Fibroblast of peridontal ligament (primary cell): ENCODE data around the gene RNF212B.
"Not testable (repeated sequence)": the region's sequence is repeated elsewhere in the genome, so short reads cannot be mapped to it uniquely, and the experiment has no call there.

Experiments
- DNase-seq: peaks from one replicate; pipeline ENCODE4 v3.0.0-alpha.2; 2010; ENCODE audit errors: extremely low read depth

Gene RNF212B

DNA sequence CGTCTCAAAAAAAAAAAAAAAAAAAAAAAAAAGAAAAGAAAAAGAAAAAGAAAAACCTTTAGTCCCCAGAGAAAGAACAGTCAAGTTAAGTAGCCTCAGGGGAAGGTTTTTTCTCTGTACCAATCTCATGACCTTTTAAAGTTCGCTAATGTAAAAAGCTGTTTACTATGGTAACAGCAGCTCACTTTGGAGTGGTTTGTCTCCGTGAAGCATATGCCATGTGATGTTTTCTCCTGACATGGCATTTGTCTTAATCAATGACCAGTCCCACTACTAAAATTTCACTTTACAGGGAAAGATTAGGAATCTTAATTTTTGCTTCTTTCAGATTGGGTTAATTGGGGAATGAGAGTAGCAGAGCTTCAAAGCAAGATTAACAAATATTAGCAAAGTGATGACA lies 4.3 kb downstream of the RNF212B start:
- no peak for DNase-seq

DNA sequence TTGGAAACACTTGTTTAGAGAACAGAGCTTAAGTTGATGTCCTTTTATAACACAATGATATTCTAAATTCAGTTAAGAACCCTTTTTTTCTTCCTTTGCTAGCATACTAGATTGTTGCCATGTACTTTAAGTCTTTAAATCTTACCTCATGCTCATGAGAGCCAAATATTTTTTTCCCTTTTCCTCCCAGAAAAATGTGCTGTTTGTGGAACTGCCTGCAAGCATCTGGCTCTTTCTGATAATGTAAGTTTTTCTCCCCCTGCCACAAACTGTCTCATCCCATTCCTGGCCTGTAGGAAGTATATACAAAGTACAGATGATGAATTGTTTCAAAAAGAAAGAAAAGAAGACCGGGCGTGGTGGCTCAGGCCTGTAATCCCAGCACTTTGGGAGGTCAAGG lies 5.3 kb downstream of the RNF212B start:
- no peak for DNase-seq

DNA sequence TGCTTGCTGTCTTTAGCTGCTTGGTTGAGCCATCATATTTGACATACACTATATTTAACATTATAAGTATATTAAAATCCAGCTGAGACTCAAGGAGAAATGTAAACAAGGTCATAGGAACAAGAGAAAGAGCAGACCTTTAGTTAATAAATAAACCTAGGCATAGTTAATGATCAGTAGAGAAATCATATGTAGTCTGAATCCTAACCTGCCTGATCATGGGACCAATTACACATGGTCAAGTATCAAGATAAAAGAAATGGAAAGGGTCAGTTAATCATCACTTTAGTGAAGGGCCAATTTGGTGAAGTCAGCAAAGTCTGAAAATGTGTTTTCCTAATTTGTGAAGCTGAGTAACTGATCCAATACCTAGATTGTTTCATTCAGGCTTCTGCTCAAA lies 7.5 kb downstream of the RNF212B start:
- no peak for DNase-seq

DNA sequence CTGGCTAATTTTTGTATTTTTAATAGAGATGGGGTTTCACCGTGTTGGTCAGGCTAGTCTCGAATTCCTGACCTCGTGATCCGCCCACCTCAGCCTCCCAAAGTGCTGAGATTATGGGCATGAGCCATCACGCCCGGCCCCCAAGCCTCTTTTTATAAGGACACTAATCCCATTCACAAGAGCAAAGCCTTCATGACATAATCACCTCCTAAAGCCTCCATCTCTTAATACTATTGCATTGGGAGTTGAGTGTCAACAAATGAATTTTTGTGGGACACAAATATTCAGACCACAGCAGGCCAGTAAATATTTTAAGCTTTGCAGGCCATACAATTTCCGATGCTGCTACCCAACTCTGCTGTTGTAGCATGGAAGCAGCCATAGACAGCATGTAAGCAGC lies 10.9 kb downstream of the RNF212B start:
- peak; percentile 20 for DNase-seq

DNA sequence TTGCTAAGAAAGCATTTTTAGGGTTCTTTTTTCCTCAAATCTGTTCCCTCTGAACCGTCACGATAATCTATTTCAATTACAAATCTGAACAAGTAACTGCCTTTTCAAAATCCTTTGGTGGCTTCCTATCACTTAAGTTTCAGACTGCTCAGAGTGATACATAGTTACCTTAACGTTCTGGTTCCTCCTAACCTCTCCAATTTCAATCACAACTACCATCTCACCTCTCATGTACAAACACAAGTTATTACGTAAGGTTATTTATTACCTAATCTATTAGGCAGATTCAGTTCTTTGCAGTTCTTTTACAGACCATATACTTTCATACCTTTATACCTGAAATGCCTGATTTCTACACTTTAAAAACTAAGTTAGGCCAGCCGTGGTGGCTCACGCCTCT lies 12.1 kb downstream of the RNF212B start:
- DNase-seq, result no peak

DNA sequence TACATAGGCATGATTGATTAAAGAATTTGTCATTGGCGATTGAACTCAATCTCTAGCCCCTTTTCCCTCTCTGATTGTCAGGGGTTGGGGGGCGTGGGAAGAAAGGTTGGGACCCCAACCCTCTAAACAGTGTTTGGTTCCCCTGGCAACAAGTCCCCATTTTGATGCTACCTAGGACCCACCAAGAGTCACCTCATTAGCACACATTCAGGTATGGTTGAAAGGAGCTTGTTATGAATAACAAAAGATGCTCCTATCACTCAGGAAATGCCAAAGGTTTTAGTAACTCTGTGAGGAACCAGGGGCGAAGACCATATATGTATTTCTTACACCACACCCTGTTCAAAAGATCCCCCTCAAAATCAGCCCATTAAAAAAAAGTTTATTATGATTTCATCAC lies 14.3 kb downstream of the RNF212B start:
- no peak for DNase-seq

DNA sequence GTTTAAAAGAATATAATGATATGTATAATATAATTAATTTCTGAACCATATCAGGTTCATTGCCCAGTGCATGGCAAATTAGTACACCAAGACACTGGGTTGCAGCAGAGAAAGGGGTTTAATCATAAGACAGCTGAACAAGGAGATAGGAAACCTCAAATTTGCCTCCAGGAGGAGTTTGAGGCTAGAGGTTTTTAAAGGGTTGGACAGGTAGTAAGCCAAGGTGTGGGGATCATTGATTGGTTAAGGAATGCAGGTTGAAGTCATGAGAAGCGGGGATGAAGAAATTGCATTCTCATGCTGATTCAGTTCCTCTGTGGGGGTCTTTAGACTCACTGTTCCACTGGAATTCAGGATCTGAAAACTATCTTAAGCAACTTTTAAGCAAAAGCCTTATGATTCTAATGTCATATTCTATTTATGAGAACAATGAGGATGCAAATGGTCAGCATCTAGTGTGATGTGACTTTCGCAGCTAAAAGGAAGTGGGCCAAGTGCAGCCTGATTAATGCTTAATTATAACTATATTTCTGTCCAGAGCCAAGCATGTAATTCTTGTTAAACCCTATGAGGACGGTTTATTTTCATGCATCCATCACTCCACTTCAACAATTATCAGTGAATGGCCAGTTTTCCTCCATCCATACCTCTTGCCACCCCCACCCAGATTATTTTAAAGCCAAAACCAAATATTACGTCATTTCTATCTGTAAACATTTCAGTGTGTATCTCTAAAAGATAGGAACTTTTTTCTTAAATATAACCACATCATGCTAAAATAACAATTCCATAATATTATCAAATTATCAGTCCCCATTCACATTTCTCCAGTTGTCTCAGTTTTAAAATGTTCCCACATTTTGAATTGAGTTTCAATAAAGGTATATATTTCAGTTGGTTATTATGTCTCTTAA lies 14.9 kb downstream of the RNF212B start:
- no peak for DNase-seq

DNA sequence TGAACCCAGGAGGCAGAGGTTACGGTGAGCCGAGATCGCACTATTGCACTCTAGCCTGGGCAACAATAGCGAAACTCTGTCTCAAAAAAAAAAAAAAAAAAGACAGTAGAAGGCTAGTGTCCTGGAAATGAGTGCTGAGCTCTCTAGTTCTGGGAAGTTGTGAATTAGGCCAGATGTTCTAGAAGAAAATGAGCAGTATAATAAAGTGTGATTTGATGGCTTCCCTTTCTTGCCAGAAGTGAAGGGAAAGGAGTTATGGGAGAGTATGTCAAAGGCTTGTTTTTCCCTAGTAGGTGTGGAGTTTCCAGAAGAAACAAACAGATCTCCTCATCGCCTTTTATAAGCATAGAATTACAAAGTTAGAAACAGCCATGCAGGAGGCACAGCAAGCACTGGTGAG lies 20.5 kb downstream of the RNF212B start:
- DNase-seq, result no peak

DNA sequence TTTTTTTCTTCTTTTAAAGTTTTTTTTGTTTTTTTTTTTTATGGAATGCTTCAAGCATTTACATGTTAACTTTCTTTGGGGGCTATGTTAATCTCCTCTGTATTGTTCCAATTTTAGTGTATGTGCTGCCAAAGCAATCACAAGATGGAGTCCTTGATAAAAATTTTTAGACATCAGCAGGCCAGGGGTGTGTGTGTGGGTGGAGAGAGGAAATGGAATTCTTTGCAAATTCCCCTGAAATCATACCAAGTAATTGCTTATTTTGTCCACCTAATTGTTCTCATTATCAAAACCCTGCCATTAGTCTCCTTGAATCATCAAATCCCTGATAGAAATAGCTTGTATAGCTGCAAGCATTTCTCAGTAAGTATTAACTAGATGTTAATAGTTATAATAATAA lies 21.7 kb downstream of the RNF212B start:
- DNase-seq, result no peak

DNA sequence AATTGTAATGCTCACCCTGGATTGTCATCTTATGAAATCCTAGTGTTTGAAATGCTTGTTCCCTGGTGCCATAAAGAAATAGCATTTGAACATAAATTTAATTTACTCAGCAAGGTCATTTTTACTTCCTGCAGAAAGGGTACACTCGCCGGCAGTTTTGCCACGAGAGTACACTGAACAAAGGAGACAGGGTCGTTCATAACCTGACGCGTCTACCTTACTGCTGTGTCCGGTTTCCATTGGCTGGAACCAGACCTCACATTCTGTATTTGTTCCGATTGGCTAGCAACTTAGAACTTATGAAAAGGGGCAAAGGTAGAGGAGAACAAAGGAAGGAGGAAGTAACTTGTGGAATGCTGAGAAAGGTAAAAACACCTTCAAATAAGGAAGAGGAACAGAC lies 23.1 kb downstream of the RNF212B start:
- not testable (repeated sequence) for DNase-seq

DNA sequence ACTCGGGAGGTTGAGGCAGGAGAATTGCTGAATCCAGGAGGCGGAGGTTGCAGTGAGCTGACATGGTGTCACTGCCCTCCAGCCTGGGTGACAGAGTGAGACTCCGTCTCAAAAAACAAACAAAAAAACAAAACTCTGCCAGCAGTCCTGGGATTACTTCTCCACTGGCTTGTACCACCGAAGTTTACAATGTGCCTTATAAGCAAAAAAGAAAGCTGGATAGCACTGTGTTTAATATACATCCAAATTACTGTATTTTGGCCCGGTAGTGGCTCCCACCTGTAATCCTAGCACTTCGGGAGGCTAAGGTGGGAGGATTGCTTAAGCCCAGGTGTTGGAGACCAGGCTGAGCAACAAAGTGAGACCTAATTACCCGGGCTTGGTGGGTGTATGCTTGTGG lies 31.5 kb downstream of the RNF212B start:
- DNase-seq, result no peak

DNA sequence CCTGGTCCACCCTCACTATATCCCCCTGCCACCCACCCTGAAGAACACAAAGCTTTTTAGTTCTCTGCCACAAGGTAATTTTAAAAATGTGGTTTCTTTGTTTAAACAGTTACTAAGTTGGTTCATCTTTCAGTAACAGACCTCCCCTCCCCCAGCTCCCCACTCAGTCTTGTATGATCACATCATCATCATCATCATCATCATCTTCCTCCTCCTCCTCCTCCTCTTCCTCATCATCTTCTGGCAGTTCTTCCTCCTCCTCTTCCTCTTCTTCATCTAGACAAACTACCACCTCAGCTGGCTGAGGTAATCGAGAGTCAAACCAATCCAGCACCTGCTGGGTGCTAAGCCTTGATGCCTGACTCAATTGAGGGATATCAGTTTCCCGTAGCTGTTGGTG lies 37.7 kb downstream of the RNF212B start:
- DNase-seq, result no peak

DNA sequence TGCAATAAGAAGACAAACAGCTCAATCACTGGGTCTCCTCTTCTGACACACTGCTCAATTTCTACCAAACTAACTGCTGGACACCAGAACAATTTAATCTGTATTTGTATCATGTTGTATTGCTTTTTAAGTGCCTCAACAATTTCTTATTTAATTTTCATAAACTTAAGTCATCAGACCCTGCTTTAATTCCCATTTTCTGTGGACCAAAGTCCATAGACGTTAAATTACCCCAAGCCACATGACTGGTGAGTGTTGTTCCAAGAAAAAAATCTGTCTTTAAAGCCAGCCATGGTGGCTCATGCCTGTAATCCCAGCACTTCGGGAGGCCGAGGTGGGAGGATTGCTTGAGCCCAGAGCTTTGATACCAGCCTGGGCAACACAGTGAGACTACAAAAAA lies 39.5 kb downstream of the RNF212B start:
- no peak for DNase-seq

DNA sequence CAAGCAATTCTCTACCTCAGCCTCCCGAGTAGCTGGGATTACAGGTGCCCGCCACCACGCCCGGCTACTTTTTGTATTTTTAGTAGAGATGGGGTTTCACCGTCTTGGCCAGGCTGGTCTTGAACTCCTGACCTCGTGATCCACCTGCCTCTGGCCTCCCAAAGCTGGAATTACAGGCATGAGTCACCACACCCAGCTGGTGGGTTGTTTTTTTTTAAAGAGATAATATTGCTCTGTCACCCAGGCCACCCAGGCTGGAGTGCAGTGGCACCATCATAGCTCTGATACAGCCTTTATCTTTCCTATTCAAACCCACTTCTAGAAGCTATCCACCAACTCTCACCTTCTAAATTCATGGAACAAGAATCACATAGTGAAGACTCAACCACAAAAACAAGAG lies 40.2 kb downstream of the RNF212B start:
- DNase-seq, result not testable (repeated sequence)

DNA sequence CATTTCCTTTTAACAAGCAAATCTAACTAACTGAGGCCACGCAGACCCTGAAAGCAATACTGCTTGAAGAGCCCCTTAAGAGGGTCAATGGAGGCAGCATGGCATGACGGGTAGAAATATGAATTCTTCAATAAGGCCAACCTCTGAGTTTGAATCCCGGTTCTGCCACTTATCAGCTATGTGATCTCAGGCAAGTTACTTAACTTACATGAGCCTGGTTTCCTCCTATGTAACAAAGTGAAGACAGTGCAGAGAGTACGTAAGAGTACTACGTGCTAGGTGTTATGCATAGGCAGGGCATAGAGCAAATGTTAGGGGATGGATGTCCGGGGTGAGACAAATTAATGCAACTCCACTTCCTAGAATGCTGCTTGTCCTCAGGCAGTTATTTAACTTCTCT lies 43.5 kb downstream of the RNF212B start:
- DNase-seq, result no peak

DNA sequence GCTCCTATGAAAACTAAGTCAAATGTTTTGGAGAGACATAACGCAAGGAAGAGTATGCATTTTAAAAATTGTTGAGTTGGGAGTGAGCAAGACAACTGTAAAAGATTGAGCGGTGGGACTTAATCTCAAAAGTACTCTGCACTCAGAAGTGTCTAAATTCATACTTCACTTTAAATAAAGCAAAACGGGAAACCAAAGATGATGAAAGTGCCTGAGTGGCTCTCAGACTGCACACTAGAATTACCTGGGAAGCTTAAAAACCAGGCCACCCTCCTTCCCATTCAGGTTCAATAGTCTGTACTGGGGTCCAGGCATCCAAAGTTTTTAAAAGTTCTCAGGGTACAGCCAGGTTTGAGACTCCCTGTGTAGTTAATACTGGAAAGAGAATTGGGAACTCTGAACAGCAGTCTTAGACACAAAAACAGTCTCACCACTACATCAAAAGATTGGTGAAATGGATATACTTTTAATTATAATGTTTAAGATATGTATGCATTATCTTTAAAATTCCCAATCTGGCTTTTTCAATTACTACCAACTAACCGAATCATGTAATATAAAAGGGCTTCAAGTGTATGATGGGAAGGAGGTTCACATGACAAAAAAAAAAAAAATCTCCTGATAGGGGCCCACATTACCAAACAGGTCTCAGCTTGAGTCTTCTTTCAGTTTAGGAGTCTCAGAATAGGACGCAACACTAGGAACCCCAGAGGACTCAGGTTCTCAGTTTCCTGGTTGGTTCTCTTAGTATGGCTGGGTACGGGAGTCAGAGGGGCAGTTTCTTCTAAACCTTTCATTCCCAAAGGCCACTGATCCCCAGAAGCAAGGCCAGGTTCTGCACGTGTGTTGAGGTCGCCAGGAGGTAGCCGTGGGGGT lies 47.2 kb downstream of the RNF212B start:
- peak; percentile 38 for DNase-seq

DNA sequence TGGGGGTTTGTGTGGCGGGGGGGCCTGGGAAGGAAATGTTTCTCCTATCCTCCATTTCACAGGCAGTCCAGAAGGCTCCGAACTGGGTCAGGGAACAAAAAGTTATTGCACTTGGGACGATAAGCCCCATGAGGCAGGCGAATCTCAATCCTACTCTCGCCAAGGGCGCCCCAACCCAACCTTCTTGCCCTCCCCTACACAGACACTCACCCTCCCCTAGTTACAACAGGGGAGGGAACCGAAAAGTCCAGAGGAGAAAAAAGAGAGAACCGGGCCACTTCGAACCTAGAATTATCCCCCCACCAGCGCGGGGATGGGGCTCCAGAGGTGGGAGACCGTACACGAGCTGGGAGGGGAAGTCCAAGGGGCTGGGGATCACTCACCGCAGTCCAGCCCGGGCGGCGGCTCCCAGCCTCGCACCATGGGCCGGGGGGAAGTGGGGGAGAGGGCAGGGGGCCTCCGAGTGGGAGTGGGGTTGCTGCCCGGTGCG lies 47.8 kb downstream of the RNF212B start:
- no peak for DNase-seq

DNA sequence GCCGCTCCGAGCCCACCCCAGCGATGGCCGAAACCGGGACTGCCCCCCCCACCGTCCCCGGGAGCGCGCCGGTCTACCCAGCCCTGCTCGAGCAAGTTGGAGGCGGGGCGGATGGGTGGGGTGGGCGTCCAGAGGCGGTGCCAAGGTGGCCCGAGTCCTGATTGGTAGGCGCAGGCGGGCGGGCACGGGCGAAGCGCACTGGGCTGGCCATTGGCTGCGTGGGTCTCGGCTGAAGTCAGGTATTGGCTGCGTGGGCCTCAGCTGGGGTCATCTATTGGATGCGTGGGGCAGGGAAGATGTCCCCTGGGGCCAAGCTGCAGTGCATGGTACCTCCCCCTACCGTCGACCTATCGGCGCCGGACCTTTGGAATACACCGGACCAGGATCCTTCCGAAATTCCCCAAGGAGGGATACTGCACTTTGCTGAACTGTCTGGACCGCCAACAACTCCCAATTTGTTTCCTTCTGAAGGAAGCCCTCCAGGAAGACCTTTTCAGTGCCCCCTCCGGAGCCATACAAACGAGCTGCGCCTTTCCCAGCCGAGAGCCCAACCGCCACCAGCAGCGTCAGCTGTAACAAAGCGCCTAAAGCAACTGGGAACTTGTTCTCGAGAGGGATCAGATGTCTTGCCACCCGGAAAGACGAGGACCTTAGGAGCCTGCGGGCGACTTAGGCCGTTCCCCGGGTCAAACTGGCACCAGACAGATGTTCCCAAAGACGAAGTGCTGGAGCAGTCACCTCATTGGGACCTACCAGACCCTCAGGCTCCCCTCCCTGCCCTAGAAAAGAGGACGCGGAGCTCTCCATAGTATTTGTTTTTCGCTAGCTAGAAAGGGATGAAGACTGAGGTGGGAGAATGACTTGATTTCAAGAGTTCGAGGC lies 48.5 kb downstream of the RNF212B start, which contains the start of gene HOMEZ:
TSS of gene HOMEZ (minus strand) at position 113 of the 882 bp plus-strand sequence. CDS start 180 bp downstream, outside the sequence.
- peak; percentile 97 for DNase-seq

DNA sequence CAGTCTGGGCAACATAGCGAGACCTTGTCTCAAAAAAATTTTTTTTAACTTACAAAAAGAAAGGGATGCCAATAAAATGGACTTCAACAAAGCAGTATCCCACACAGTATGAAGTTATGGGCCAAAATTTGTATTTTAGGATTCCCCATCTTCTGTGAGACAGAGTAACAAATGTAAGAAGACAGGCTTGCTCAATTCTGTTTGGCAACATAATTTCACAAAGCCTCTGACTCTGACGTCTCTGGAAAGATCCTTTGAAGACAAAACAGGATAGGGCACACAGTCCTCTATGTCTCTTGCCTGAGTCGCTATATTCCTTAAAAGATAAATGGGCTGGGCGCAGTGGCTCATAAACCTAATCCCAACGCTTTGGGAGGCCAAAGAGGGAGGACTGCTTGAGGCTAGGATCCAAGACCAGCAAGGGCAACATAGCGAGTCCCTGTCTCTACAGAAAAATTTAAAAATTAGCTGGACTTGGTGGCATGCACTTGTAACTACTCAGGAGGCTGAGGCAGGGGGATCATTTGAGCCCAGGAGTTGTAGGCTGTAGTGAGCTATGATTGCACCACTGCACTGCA lies 49.3 kb downstream of the RNF212B start:
- no peak for DNase-seq

DNA sequence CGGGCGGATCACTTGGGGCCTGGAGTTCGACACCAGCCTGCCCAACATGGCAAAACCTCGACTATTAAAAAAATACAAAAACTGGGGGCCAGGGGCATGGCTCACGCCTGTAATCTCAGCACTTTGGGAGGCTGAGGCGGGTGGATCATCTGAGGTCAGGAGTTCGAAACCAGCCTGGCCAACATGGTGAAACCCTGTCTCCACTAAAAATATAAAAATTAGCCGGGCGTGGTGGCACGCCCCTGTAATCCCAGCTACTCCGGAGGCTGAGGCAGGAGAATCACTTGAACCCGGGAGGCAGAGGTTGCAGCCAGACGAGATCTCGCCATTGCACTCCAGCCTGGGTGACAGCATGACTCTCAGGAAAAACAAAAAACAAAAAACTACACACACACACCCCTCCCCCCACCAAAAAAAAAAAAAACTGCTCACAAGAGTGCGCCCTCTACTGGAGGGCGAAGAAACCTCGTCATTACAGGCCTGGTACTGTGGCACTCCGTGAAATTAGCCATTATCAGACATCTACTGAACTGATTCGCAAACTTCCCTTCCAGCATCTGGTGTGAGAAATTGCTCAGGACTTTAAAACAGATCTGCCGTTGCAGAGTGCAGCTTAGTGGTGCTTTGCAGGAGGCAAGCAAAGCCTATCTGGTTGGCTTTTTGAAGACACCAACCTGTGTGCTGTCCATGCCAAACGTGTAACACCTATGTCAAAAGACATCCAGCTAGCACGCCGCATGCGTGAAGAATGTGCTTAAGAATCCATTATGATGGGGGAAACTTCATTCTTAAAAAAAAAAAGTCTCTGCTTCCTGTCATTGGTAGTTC lies 57.2 kb downstream of the RNF212B start:
- peak; percentile 54 for DNase-seq
